GM19455 (cell line): ENCODE measurements around the gene KRTAP6-2.

ENCODE experiments used
- ATAC-seq: cut with Tn5 transposase; IDR thresholded peaks from one replicate; pipeline ENCODE4 v1.9.1; 2021; ENCODE audit not compliant: unreplicated experiment

KRTAP6-2 gene

GRCh38 chr21:30577766-30578165, 20.9 kb downstream of the KRTAP6-2 start:
- ATAC-seq, result no peak

DNA sequence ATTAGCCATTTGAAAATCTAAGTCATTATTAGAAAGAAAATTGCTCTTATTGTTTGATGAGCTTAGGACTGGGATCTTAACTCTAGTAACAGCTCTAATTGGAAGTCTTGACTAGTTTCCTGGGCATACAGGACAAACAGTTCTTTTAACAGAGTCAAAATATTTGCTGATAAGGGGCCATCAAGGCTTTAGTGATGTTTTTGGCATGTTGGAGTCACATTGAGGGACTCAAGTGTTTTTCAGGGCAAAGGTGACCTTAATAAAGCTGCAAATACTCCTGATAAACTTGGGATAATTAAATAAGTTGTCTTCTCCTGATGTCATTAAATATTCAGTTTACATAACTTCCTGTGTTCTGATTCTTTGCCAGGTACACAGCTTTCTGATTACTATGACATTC, 31.1 kb downstream of the KRTAP6-2 start:
- no peak for ATAC-seq

DNA sequence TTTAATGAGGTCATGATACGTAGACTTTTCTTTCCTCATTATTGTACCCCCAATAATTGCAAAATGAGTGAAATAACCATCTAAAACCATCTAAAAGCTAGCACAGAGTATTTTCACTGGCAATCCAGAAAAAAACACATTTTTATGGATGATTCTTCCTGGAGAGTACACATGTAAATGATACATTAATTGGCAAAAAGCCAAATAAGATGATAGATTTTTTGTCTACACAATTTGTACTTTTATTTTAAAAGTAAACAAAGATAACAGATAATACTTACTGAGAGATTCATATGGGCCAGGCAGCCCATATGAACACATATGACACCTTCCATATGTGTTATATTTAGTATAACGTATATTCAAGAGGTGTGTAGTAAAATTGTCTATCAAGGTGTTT, 35.1 kb downstream of the KRTAP6-2 start:
- ATAC-seq, result no peak

- ATAC-seq, result no peak
These were observed 35.6 kb downstream of the KRTAP6-2 start for GRCh38 chr21:30563072-30563471.

- no peak for ATAC-seq
These were observed 36.7 kb downstream of the KRTAP6-2 start for GRCh38 chr21:30561957-30562356.

DNA sequence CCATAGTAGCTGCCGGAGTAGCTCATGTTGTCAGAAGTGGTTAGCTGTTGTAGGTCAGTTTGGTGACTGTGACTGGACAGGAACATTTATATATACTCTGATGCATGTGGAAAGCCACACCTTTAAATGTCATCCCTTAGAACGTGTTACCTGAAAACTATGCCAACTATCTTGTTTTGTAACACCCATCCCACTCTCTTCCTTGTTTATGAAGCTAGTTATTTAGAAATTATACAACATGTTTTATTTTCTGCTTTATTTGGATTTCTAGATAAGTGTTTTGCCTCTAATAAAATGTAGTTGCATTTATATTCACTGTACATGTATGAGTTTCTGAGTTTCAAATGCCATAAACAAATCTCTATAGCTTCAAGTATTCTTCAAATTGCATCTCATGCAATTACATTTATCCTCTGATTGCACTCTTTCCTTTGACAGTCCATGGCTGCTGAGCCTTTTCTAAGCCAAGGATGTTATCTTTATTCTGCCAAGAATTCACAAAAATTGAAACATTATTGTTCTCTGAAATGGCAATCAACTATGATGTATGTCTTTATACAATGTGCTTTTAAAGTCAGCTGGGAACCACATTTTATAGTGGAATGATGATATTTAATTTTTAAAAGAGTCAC, 37.3 kb downstream of the KRTAP6-2 start, which contains the start of gene KRTAP19-7:
Gene KRTAP19-7, minus strand, starts transcription at position 51 of the 632 bp plus-strand sequence. Its CDS starts 25 bp downstream, at position 26.
- ATAC-seq, result no peak

DNA sequence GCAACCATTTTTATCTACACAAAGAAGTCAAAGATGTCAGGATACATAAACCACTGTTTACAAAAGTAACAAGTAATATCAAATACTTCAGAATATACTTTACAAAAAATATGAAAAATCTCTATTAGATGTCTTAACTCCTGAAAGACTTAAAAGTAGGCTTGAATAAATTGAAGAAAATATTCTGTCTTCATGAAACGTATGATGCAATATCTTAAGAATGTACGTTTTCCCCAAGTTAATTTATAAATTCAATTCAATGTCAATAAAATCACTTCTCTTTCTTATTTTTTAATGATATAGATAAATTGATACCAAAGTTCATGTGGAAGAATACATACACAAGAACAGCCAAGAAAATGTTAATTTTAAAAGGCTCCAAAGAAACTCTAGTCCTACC, 43.6 kb downstream of the KRTAP6-2 start:
- no peak for ATAC-seq

GRCh38 chr21:30552782-30553181, 45.9 kb downstream of the KRTAP6-2 start:
- no peak for ATAC-seq
